NCI-H1105 treated with DMSO at 0.1 percent for 48 hours (cell line): ENCODE results near the gene TM6SF1.
A peak's percentile ranks its signal among the peaks of the same experiment; 100 is the strongest.
"Not testable (repeated sequence)": the region's sequence is repeated elsewhere in the genome, so short reads cannot be mapped to it uniquely, and the experiment has no call there.

ENCODE experiments used
- DNase-seq: peaks from one replicate; lab custom pipeline; 2025; lab: John Stamatoyannopoulos, UW

TM6SF1 gene

GRCh38 chr15:83106994-83107840 lies at the start of gene TM6SF1:
TSS of gene TM6SF1 (plus strand) at chr15:83107645. CDS start at chr15:83107681, 36 bp downstream.
- DNase-seq = peak; percentile 3

GRCh38 chr15:83057696-83058376 lies 49.6 kb upstream of the TM6SF1 start:
- DNase-seq = no peak

- no peak for DNase-seq
Observed at GRCh38 chr15:83061680-83062079, 45.8 kb upstream of the TM6SF1 start.

GRCh38 chr15:83062768-83063180 lies 44.7 kb upstream of the TM6SF1 start:
- DNase-seq = no peak

GRCh38 chr15:83063551-83063950 lies 43.9 kb upstream of the TM6SF1 start:
- DNase-seq = no peak

GRCh38 chr15:83064859-83065258 lies 42.6 kb upstream of the TM6SF1 start:
- DNase-seq = no peak

- no peak for DNase-seq
Observed at GRCh38 chr15:83065431-83065830, 42.0 kb upstream of the TM6SF1 start.

GRCh38 chr15:83066034-83066733 lies 41.3 kb upstream of the TM6SF1 start:
- no peak for DNase-seq

GRCh38 chr15:83066734-83067637 lies 40.5 kb upstream of the TM6SF1 start, which contains the start of gene BTBD1:
TSS of gene BTBD1 (minus strand) at chr15:83067252. CDS start at chr15:83067151, 101 bp downstream.
- DNase-seq = peak; percentile 67

- DNase-seq = no peak
Observed at GRCh38 chr15:83067638-83067962, 39.8 kb upstream of the TM6SF1 start.

GRCh38 chr15:83068054-83068453 lies 39.4 kb upstream of the TM6SF1 start:
- DNase-seq = no peak

GRCh38 chr15:83069211-83069642 lies 38.2 kb upstream of the TM6SF1 start:
- not testable (repeated sequence) for DNase-seq

GRCh38 chr15:83077491-83078230 lies 29.8 kb upstream of the TM6SF1 start:
- DNase-seq = no peak

- no peak for DNase-seq
Observed at GRCh38 chr15:83078712-83079111, 28.7 kb upstream of the TM6SF1 start.

GRCh38 chr15:83081256-83082014 lies 26.0 kb upstream of the TM6SF1 start:
- DNase-seq = no peak

GRCh38 chr15:83082730-83083386 lies 24.6 kb upstream of the TM6SF1 start:
- no peak for DNase-seq

- not testable (repeated sequence) for DNase-seq
Observed at GRCh38 chr15:83085461-83085860, 22.0 kb upstream of the TM6SF1 start.

GRCh38 chr15:83085864-83086552 lies 21.4 kb upstream of the TM6SF1 start:
- not testable (repeated sequence) for DNase-seq

GRCh38 chr15:83087576-83087975 lies 19.9 kb upstream of the TM6SF1 start:
- DNase-seq = no peak
